ENCODE results near the gene ZRANB1. TPM values are rescaled to one million over a fixed set of nuclear protein-coding genes. Genes with fewer than 3 reads are reported as not detected.
A peak's percentile ranks its signal among the peaks of the same experiment; 100 is the strongest.

ZRANB1 gene
- total and polyA plus RNA-seq, 4 donors: 14.8 to 32.4 (median 22.1) TPM

GRCh38 chr10:125023862-125024496, 82.1 kb downstream of the ZRANB1 start:
- Histone ChIP-seq H3K4me3 (ENCODE audit: low read length in 2 of 2) (no peak overlapping the region), H3K4me1 (ENCODE audit: control insufficient read depth in 1 of 2, insufficient read depth in 2 of 2, low read length in 2 of 2) (no peaks in the 10 kb centered on the region), H3K9me3 (ENCODE audit: control insufficient read depth, low read length) (no peaks in the 10 kb centered on the region), H3K27ac (ENCODE audit: low read depth in 1 of 2, low read length in 2 of 2) (peak overlapping the region in 1 of 2 donors; percentile 0), H3K36me3 (ENCODE audit: control insufficient read depth in 1 of 2, insufficient read depth in 2 of 2, low read length in 1 of 2) (no peaks in the 10 kb centered on the region), H3K27me3 (ENCODE audit: control insufficient read depth in 1 of 2, insufficient read depth in 2 of 2, low read length in 1 of 2) (no peaks in the 10 kb centered on the region)
- DNase-seq (peak; percentile 67 to 81), ATAC-seq (ENCODE audit: low FRiP score) (no peak)
- 15 to 19% methylated on average over 26 of the region's 26 CpGs for WGBS, 2 donors
- intact Hi-C loops (cut with DNase I): no loop called here

- Histone ChIP-seq H3K4me1 (ENCODE audit: control insufficient read depth in 1 of 2, insufficient read depth in 2 of 2, low read length in 2 of 2) (peaks cover 0 to 3% of the 10 kb centered on the region in 2 donors), H3K4me3 (ENCODE audit: low read length in 2 of 2) (no peak overlapping the region), H3K36me3 (ENCODE audit: control insufficient read depth in 1 of 2, insufficient read depth in 2 of 2, low read length in 1 of 2) (no peaks in the 10 kb centered on the region), H3K27me3 (ENCODE audit: control insufficient read depth in 1 of 2, insufficient read depth in 2 of 2, low read length in 1 of 2) (no peaks in the 10 kb centered on the region), H3K27ac (ENCODE audit: low read depth in 1 of 2, low read length in 2 of 2) (no peak overlapping the region), H3K9me3 (ENCODE audit: control insufficient read depth, low read length) (no peaks in the 10 kb centered on the region)
- 36 to 52% methylated on average over 16 of the region's 16 CpGs for WGBS, 2 donors
- ATAC-seq (ENCODE audit: low FRiP score) (no peak), DNase-seq (peak; percentile 4 to 39)
- intact Hi-C loops (cut with DNase I): no loop called here
These were observed 82.7 kb downstream of the ZRANB1 start for GRCh38 chr10:125024497-125025234.

- Histone ChIP-seq H3K36me3 (ENCODE audit: control insufficient read depth in 1 of 2, insufficient read depth in 2 of 2, low read length in 1 of 2) (no peaks in the 10 kb centered on the region), H3K27ac (ENCODE audit: low read depth in 1 of 2, low read length in 2 of 2) (peak overlapping the region in 1 of 2 donors; percentile 34), H3K4me3 (ENCODE audit: low read length in 2 of 2) (no peak overlapping the region), H3K9me3 (ENCODE audit: control insufficient read depth, low read length) (no peaks in the 10 kb centered on the region), H3K4me1 (ENCODE audit: control insufficient read depth in 1 of 2, insufficient read depth in 2 of 2, low read length in 2 of 2) (peaks cover 0 to 6% of the 10 kb centered on the region in 2 donors), H3K27me3 (ENCODE audit: control insufficient read depth in 1 of 2, insufficient read depth in 2 of 2, low read length in 1 of 2) (no peaks in the 10 kb centered on the region)
- DNase-seq (peak in 1 of 2 donors; percentile 12), ATAC-seq (ENCODE audit: low FRiP score) (no peak)
- WGBS, 2 donors: 20 to 31% methylated on average over 12 of the region's 12 CpGs
- intact Hi-C loops (cut with DNase I): no loop called here
These were observed 83.4 kb downstream of the ZRANB1 start for GRCh38 chr10:125025341-125025740.

GRCh38 chr10:125026036-125026931, 84.4 kb downstream of the ZRANB1 start:
- H3K36me3 ChIP-seq (ENCODE audit: control insufficient read depth in 1 of 2, insufficient read depth in 2 of 2, low read length in 1 of 2): no peaks in the 10 kb centered on the region
- no peak overlapping the region for H3K4me3 ChIP-seq (ENCODE audit: low read length in 2 of 2)
- peaks cover 0 to 6% of the 10 kb centered on the region in 2 donors for H3K4me1 ChIP-seq (ENCODE audit: control insufficient read depth in 1 of 2, insufficient read depth in 2 of 2, low read length in 2 of 2)
- ATAC-seq (ENCODE audit: low FRiP score): peak; percentile 12
- intact Hi-C loops (cut with DNase I): no loop called here
- no peak overlapping the region for H3K27ac ChIP-seq (ENCODE audit: low read depth in 1 of 2, low read length in 2 of 2)
- no peaks in the 10 kb centered on the region for H3K9me3 ChIP-seq (ENCODE audit: control insufficient read depth, low read length)
- 94% methylated on average over 50 to 51 of the region's 51 CpGs for WGBS, 2 donors
- peak; percentile 35 to 66 for DNase-seq
- H3K27me3 ChIP-seq (ENCODE audit: control insufficient read depth in 1 of 2, insufficient read depth in 2 of 2, low read length in 1 of 2): no peaks in the 10 kb centered on the region

GRCh38 chr10:125026974-125027735, 85.2 kb downstream of the ZRANB1 start:
- H3K27ac ChIP-seq (ENCODE audit: low read depth in 1 of 2, low read length in 2 of 2): no peak overlapping the region

GRCh38 chr10:125027871-125028869, 86.2 kb downstream of the ZRANB1 start:
- DNase-seq (peak; percentile 38 to 71), ATAC-seq (ENCODE audit: low FRiP score) (no peak)
- Histone ChIP-seq H3K27ac (ENCODE audit: low read depth in 1 of 2, low read length in 2 of 2) (peak overlapping the region in 1 of 2 donors; percentile 39), H3K27me3 (ENCODE audit: control insufficient read depth in 1 of 2, insufficient read depth in 2 of 2, low read length in 1 of 2) (no peaks in the 10 kb centered on the region), H3K9me3 (ENCODE audit: control insufficient read depth, low read length) (no peaks in the 10 kb centered on the region), H3K4me1 (ENCODE audit: control insufficient read depth in 1 of 2, insufficient read depth in 2 of 2, low read length in 2 of 2) (peaks cover 0 to 6% of the 10 kb centered on the region in 2 donors), H3K4me3 (ENCODE audit: low read length in 2 of 2) (no peak overlapping the region), H3K36me3 (ENCODE audit: control insufficient read depth in 1 of 2, insufficient read depth in 2 of 2, low read length in 1 of 2) (no peaks in the 10 kb centered on the region)
- intact Hi-C loops (cut with DNase I): no loop called here
- 12 to 14% methylated on average over 17 of the region's 17 CpGs for WGBS, 2 donors

More at GRCh38 chr10:125026974-125027735, 85.2 kb downstream of the ZRANB1 start:
- DNase-seq (peak; percentile 33 to 70), ATAC-seq (ENCODE audit: low FRiP score) (no peak)
- 88 to 89% methylated on average over 40 of the region's 40 CpGs for WGBS, 2 donors
- intact Hi-C loops (cut with DNase I): no loop called here
- H3K9me3 ChIP-seq (ENCODE audit: control insufficient read depth, low read length): no peaks in the 10 kb centered on the region
- H3K27me3 ChIP-seq (ENCODE audit: control insufficient read depth in 1 of 2, insufficient read depth in 2 of 2, low read length in 1 of 2): no peaks in the 10 kb centered on the region
- no peak overlapping the region for H3K4me3 ChIP-seq (ENCODE audit: low read length in 2 of 2)
- no peaks in the 10 kb centered on the region for H3K36me3 ChIP-seq (ENCODE audit: control insufficient read depth in 1 of 2, insufficient read depth in 2 of 2, low read length in 1 of 2)
- peaks cover 0 to 6% of the 10 kb centered on the region in 2 donors for H3K4me1 ChIP-seq (ENCODE audit: control insufficient read depth in 1 of 2, insufficient read depth in 2 of 2, low read length in 2 of 2)

- H3K9me3 ChIP-seq (ENCODE audit: control insufficient read depth, low read length): no peaks in the 10 kb centered on the region
- no peaks in the 10 kb centered on the region for H3K27me3 ChIP-seq (ENCODE audit: control insufficient read depth in 1 of 2, insufficient read depth in 2 of 2, low read length in 1 of 2)
- no peaks in the 10 kb centered on the region for H3K36me3 ChIP-seq (ENCODE audit: control insufficient read depth in 1 of 2, insufficient read depth in 2 of 2, low read length in 1 of 2)
- intact Hi-C loops (cut with DNase I): no loop called here
- H3K4me1 ChIP-seq (ENCODE audit: control insufficient read depth in 1 of 2, insufficient read depth in 2 of 2, low read length in 2 of 2): peaks cover under 1 to 6% of the 10 kb centered on the region in 2 donors
- no peak overlapping the region for H3K4me3 ChIP-seq (ENCODE audit: low read length in 2 of 2)
- ATAC-seq (ENCODE audit: low FRiP score): no peak
- DNase-seq: peak in 1 of 2 donors; percentile 16
- 60 to 70% methylated on average over 7 of the region's 7 CpGs for WGBS, 2 donors
- H3K27ac ChIP-seq (ENCODE audit: low read depth in 1 of 2, low read length in 2 of 2): peak overlapping the region in 1 of 2 donors; percentile 17
These were observed 87.8 kb downstream of the ZRANB1 start for GRCh38 chr10:125029584-125030242.

Data from aorta (tissue), 5 donors.